Natural killer cell (primary cell): ENCODE measurements around the gene PEX7. TPM values are rescaled to one million over a fixed set of nuclear protein-coding genes. Genes with fewer than 3 reads are reported as not detected.
A peak's percentile ranks its signal among the peaks of the same experiment; 100 is the strongest.

ENCODE experiments used
- ATAC-seq, 3 donors: fragments of 150-1000 bp in 2 of 3; fragments of 200-7000 bp in 1 of 3; cut with Tn5 transposase; 1 replicate in 1 of 3; 2 replicates in 2 of 3; pipeline ENCODE4 v1.10.0; 2021; ENCODE audit warnings: mild to moderate bottlenecking in 2 of 3, moderate library complexity in 2 of 3
- DNase-seq, 2 donors: peaks; one replicate each; pipeline versions ENCODE4 v3.0.0 to v3.0.0-alpha.2; 2013 to 2021; ENCODE audit warnings: mixed read lengths in 1 of 2
- H3K27ac ChIP-seq: one replicate; pipeline ENCODE4 v1.5.1; 2013; ENCODE audit warnings: mild to moderate bottlenecking, low read length
- H3K27me3 ChIP-seq: one replicate; pipeline ENCODE4 v1.6.1; 2013; ENCODE audit warnings: low read length; ENCODE audit not compliant: control insufficient read depth, insufficient read depth
- H3K36me3 ChIP-seq: one replicate; pipeline ENCODE4 v1.6.1; 2013; ENCODE audit warnings: low read length; ENCODE audit not compliant: control insufficient read depth, insufficient read depth
- H3K4me1 ChIP-seq: one replicate; pipeline ENCODE4 v1.6.1; 2013; ENCODE audit warnings: low read length; ENCODE audit not compliant: control insufficient read depth, insufficient read depth
- H3K4me3 ChIP-seq: one replicate; pipeline ENCODE4 v1.5.1; 2013; ENCODE audit warnings: low read length
- H3K9me3 ChIP-seq: one replicate; pipeline ENCODE4 v1.6.1; 2013; ENCODE audit warnings: low read length; ENCODE audit not compliant: control insufficient read depth, insufficient read depth
- H3K27ac Mint-ChIP-seq, 2 donors: one replicate each; pipeline ENCODE4 v1.8.0; 2022; ENCODE audit warnings: mild to moderate bottlenecking in 2 of 2, mixed read lengths in 2 of 2, moderate library complexity in 1 of 2
- H3K27me3 Mint-ChIP-seq, 2 donors: one replicate each; pipeline ENCODE4 v1.8.0; 2022; ENCODE audit warnings: low read depth in 2 of 2, mixed read lengths in 2 of 2
- H3K36me3 Mint-ChIP-seq: one replicate; pipeline ENCODE4 v1.8.0; 2022; ENCODE audit warnings: mixed read lengths
- H3K4me1 Mint-ChIP-seq, 2 donors: one replicate each; pipeline ENCODE4 v1.8.0; 2022; ENCODE audit warnings: mixed read lengths in 2 of 2
- H3K4me3 Mint-ChIP-seq: one replicate; pipeline ENCODE4 v1.8.0; 2022; ENCODE audit warnings: mild to moderate bottlenecking, moderate library complexity, mixed read lengths
- H3K9me3 Mint-ChIP-seq, 2 donors: one replicate each; pipeline ENCODE4 v1.8.0; 2022; ENCODE audit warnings: mixed read lengths in 2 of 2
- CTCF ChIP-seq: fragments of 200-600 bp; IDR thresholded peaks from one replicate; pipeline ENCODE4 v1.8.0; 2022; ENCODE audit warnings: antibody characterized with exemption
- WGBS: methylation state at CpG from one replicate; pipeline ENCODE4 v1.1.7; 2013; ENCODE audit warnings: missing lambda C conversion rate; ENCODE audit not compliant: insufficient coverage; 5-methylcytosine and 5-hydroxymethylcytosine counted together
- intact Hi-C: fragments of 100-400 bp; cut with micrococcal nuclease; formaldehyde crosslinking; loops from one replicate; pipeline ENCODE4 v1.14.2; 2022
- total RNA-seq, 4 donors: library from RNA; stranded (reverse); fragments of 120-200 nt in 1 of 4; gene quantifications; one replicate each; pipeline versions ENCODE4 v1.2.3 to v1.2.4, GENCODE V29; 2013 to 2022

The PEX7 gene
- total RNA-seq, 3 donors from 2014 or later (not counting 1 experiment from before 2014, with no cell fraction given), result 2.4 to 3.6 (median 2.5) TPM

- Histone ChIP-seq H3K9me3 (no peaks in the 10 kb centered on the region), H3K4me3 (peak within 1 kb of the TSS; percentile 14), H3K4me1 (peaks cover 39% of the 10 kb centered on the region), H3K27me3 (peaks cover 31% of the 10 kb centered on the region), H3K36me3 (no peaks in the 10 kb centered on the region), H3K27ac (no peak within 1 kb of the TSS)
- ATAC-seq (peak; percentile 37 to 53 (median 51)), DNase-seq (peak in 1 of 2 donors; percentile 37)
- intact Hi-C loops, result no loop called here
- H3K27me3 Mint-ChIP-seq, result peaks cover 49 to 50% of the 10 kb centered on the region in 2 donors
- H3K4me3 Mint-ChIP-seq, result peak within 1 kb of the TSS; percentile 88
- WGBS, result under 1% methylated on average over 86 of the region's 86 CpGs
- H3K36me3 Mint-ChIP-seq, result no peaks in the 10 kb centered on the region
- peaks cover 26 to 37% of the 10 kb centered on the region in 2 donors for H3K4me1 Mint-ChIP-seq
- H3K27ac Mint-ChIP-seq, result no peak within 1 kb of the TSS
- no peak for TF ChIP-seq CTCF
- H3K9me3 Mint-ChIP-seq, result no peaks in the 10 kb centered on the region
Measured at GRCh38 chr6:136921936-136922684, 99.7 kb downstream of the PEX7 start, which contains the start of gene SLC35D3. SLC35D3 (plus strand) TSS chr6:136922301; CDS start chr6:136922429, 128 bp downstream.

GRCh38 chr6:136922685-136923006 is 100.3 kb downstream of the PEX7 start:
- TF ChIP-seq CTCF, result no peak
- WGBS, result 4% methylated on average over 29 of the region's 29 CpGs
- H3K27ac ChIP-seq, result no peak overlapping the region
- H3K4me1 Mint-ChIP-seq, result peaks cover 26 to 37% of the 10 kb centered on the region in 2 donors
- peak overlapping the region; percentile 88 for H3K4me3 Mint-ChIP-seq
- H3K9me3 Mint-ChIP-seq, result no peaks in the 10 kb centered on the region
- ATAC-seq (peak in 2 of 3 donors; percentile 5 to 9), DNase-seq (no peak)
- peaks cover 31% of the 10 kb centered on the region for H3K27me3 ChIP-seq
- peaks cover 53 to 54% of the 10 kb centered on the region in 2 donors for H3K27me3 Mint-ChIP-seq
- H3K4me1 ChIP-seq, result peaks cover 39% of the 10 kb centered on the region
- intact Hi-C loops, result no loop called here
- H3K27ac Mint-ChIP-seq, result no peak overlapping the region
- no peaks in the 10 kb centered on the region for H3K36me3 ChIP-seq
- H3K9me3 ChIP-seq, result no peaks in the 10 kb centered on the region
- no peak overlapping the region for H3K4me3 ChIP-seq
- no peaks in the 10 kb centered on the region for H3K36me3 Mint-ChIP-seq

GRCh38 chr6:136923116-136923953 is 100.9 kb downstream of the PEX7 start:
- Mint-ChIP-seq H3K36me3 (no peaks in the 10 kb centered on the region), H3K4me1 (peaks cover 26 to 37% of the 10 kb centered on the region in 2 donors), H3K27ac (no peak overlapping the region), H3K27me3 (peaks cover 53 to 54% of the 10 kb centered on the region in 2 donors), H3K9me3 (no peaks in the 10 kb centered on the region), H3K4me3 (peak overlapping the region; percentile 68)
- DNase-seq, result peak in 1 of 2 donors; percentile 37
- Histone ChIP-seq H3K27me3 (peaks cover 31% of the 10 kb centered on the region), H3K9me3 (no peaks in the 10 kb centered on the region), H3K27ac (no peak overlapping the region), H3K36me3 (no peaks in the 10 kb centered on the region), H3K4me3 (no peak overlapping the region), H3K4me1 (peaks cover 39% of the 10 kb centered on the region)
- 4% methylated on average over 65 of the region's 65 CpGs for WGBS
- no peak for ATAC-seq
- intact Hi-C loops, result no loop called here
- TF ChIP-seq CTCF, result no peak
